Immature natural killer cell (primary cell): Measurements from ENCODE around the gene APOL6. TPM values are rescaled to one million over a fixed set of nuclear protein-coding genes. Genes with fewer than 3 reads are reported as not detected.
A peak's percentile ranks its signal among the peaks of the same experiment; 100 is the strongest.

Experiments used
- DNase-seq, 3 donors: peaks; one replicate each; pipeline ENCODE4 v3.0.0; 2022; ENCODE audit warnings: mixed read lengths in 1 of 3
- H3K27ac Mint-ChIP-seq, 6 donors: one replicate each; pipeline ENCODE4 v1.8.0; 2020; ENCODE audit warnings: mixed read lengths in 6 of 6, mild to moderate bottlenecking in 5 of 6, inconsistent platforms in 4 of 6, moderate library complexity in 3 of 6
- H3K27me3 Mint-ChIP-seq, 3 donors: one replicate each; pipeline ENCODE4 v1.8.0; 2020 to 2021; ENCODE audit warnings: low read depth in 3 of 3, mild to moderate bottlenecking in 3 of 3, mixed read lengths in 3 of 3, moderate library complexity in 3 of 3, inconsistent platforms in 1 of 3
- H3K36me3 Mint-ChIP-seq, 3 donors: one replicate each; pipeline ENCODE4 v1.8.0; 2020; ENCODE audit warnings: mixed read lengths in 3 of 3, inconsistent platforms in 2 of 3, mild to moderate bottlenecking in 2 of 3
- H3K4me1 Mint-ChIP-seq, 2 donors: one replicate each; pipeline ENCODE4 v1.8.0; 2020; ENCODE audit warnings: inconsistent platforms in 2 of 2, mild to moderate bottlenecking in 2 of 2, mixed read lengths in 2 of 2, moderate library complexity in 1 of 2
- H3K4me3 Mint-ChIP-seq, 5 donors: one replicate each; pipeline ENCODE4 v1.8.0; 2020; ENCODE audit warnings: mild to moderate bottlenecking in 5 of 5, mixed read lengths in 5 of 5, inconsistent platforms in 3 of 5, moderate library complexity in 3 of 5
- H3K9me3 Mint-ChIP-seq, 6 donors: one replicate each; pipeline ENCODE4 v1.8.0; 2020; ENCODE audit warnings: mild to moderate bottlenecking in 6 of 6, mixed read lengths in 6 of 6, inconsistent platforms in 4 of 6, moderate library complexity in 3 of 6
- polyA plus RNA-seq, 3 donors: library from polyadenylated mRNA; unstranded; fragments of 300-500 nt; fragmentation: Illumina TruSeq; gene quantifications; one replicate each; pipeline ENCODE4 v1.2.3, GENCODE V29; 2021

APOL6 gene, protein sequence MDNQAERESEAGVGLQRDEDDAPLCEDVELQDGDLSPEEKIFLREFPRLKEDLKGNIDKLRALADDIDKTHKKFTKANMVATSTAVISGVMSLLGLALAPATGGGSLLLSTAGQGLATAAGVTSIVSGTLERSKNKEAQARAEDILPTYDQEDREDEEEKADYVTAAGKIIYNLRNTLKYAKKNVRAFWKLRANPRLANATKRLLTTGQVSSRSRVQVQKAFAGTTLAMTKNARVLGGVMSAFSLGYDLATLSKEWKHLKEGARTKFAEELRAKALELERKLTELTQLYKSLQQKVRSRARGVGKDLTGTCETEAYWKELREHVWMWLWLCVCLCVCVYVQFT
- polyA plus RNA-seq, result 10 to 100 TPM; 11.9 to 45.8 (median 18.4) TPM

DNA sequence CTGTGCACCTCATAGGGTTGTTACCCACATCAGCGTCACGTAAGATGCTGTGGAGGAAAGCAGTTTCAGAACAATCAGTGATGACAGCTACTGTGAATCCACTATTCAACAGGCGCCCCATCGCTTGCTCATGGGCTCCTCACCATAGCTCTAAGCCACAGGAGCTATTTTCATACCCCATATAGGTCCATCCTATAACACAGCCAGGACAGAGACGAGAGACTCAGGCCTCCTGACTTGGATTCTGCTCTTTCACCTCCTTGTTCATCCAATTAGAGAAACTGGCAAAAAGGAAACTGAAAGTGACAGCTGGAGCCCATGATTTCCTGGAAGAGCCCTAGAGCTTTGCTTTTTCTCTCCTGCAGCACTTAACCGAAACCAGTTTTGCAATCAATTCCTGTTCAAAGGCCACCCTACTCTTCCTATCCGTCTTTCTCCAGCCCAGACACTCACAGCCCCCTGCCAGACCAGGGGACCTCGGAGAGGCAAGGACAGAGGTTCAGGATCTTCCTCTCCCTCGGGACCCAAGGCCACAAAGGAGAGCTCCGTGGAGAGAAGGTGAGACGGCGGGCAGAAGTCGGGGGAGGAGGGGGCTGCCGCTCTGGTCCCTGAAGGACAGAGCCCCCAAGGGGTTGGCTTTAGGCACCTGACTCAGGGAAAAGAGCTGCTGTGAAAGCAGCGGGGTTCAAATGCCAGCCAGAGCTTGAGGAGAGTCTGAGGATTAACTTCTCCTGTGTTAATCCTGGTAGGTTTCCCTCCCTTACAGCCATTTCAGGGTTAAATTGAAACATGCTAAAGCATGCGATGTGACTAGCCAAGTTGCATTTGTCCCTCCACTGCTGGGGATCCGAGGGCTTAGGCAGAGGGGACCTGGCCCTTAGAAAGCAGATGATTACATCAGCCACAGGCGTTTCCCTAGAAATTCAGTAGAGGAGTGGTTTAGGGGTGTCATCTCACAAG is at the start of gene APOL6:
Gene APOL6, plus strand, starts transcription at position 381 of the 960 bp plus-strand sequence. CDS start 7,980 bp downstream, outside the sequence.
- peak; percentile 79 to 83 (median 81) for DNase-seq
- Mint-ChIP-seq H3K36me3 (peaks cover 12 to 19% (median 14%) of the 10 kb centered on the region in 3 donors), H3K27ac (peak within 1 kb of the TSS; percentile 94 to 100 (median 100)), H3K9me3 (peaks cover 0 to 2% (median 0%) of the 10 kb centered on the region in 6 donors), H3K27me3 (peaks cover 4 to 20% (median 8%) of the 10 kb centered on the region in 3 donors), H3K4me3 (peak within 1 kb of the TSS; percentile 94 to 100 (median 99)), H3K4me1 (peaks cover 49 to 56% of the 10 kb centered on the region in 2 donors)

DNA sequence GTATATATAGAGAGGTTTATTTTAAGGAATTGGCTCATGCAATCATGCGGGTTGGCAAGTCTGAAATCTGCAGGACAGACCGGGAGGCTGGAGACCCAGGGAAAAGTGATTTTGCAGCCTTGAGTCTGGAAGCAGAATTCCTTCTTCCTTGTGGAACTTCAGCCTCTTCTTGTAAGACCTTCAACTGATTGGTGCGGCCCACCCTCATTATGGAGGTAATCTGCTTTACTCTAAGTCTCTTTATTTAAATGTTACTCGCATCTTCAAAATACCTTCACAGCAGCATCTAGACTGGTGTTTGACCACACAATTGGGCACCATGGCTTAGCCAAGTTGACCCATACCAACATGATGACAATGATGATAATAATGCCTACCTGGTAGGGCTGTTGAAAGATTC is 48.9 kb upstream of the APOL6 start:
- no peaks in the 10 kb centered on the region for H3K27me3 Mint-ChIP-seq
- H3K36me3 Mint-ChIP-seq, result no peaks in the 10 kb centered on the region
- no peak for DNase-seq
- no peaks in the 10 kb centered on the region for H3K9me3 Mint-ChIP-seq
- H3K27ac Mint-ChIP-seq, result no peak overlapping the region
- no peaks in the 10 kb centered on the region for H3K4me1 Mint-ChIP-seq
- no peak overlapping the region for H3K4me3 Mint-ChIP-seq

DNA sequence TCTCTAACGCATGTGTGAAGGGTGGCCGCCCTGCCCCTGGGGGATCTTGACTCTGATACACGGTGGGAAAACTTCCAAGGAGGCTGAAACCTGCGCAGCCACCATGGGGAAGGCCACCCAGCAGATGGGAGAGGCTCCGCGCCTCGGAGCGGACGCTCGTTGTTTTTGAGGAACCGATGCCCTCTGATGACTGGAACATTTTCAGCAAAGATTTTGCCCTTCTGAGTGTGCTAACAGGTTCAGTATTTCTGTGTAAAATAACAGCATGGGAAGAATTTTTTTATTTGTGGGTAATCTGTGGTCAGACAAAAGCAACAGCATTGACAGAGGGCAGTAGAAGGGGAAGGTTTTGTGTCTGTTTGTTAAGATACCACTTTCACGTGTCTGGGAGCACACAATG is 47.8 kb upstream of the APOL6 start:
- Mint-ChIP-seq H3K27ac (no peak overlapping the region), H3K4me3 (no peak overlapping the region), H3K4me1 (no peaks in the 10 kb centered on the region), H3K9me3 (no peaks in the 10 kb centered on the region), H3K27me3 (no peaks in the 10 kb centered on the region), H3K36me3 (no peaks in the 10 kb centered on the region)
- DNase-seq, result no peak

DNA sequence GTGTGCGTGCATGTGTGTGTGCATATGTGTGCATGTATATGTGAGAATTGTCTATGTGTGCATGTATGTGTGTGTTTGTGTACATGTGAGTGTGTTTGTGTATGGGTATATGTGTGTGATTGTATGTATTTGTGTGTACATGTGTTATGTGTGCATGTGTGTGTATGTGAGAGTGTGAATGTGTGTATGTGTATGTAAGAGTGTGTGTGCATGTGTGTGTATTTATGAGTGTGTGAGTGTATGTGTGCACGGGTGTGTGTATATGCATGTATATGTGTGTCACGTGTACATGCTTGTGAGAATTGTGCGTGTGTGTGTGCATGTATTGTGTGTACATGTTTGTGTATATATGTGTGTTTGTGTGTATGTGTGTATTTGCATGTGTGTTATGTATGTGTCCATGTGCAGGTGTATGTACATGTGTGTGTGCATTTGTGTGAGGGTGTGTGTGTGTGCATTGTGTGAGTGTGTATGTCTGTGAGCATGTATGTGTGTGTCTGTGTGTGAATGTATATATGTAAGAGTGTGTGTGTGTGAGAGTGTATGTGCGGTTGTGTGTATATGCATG is 47.1 kb upstream of the APOL6 start:
- no peaks in the 10 kb centered on the region for H3K36me3 Mint-ChIP-seq
- no peaks in the 10 kb centered on the region for H3K4me1 Mint-ChIP-seq
- H3K27ac Mint-ChIP-seq, result no peak overlapping the region
- no peaks in the 10 kb centered on the region for H3K27me3 Mint-ChIP-seq
- DNase-seq, result no peak
- no peaks in the 10 kb centered on the region for H3K9me3 Mint-ChIP-seq
- no peak overlapping the region for H3K4me3 Mint-ChIP-seq

DNA sequence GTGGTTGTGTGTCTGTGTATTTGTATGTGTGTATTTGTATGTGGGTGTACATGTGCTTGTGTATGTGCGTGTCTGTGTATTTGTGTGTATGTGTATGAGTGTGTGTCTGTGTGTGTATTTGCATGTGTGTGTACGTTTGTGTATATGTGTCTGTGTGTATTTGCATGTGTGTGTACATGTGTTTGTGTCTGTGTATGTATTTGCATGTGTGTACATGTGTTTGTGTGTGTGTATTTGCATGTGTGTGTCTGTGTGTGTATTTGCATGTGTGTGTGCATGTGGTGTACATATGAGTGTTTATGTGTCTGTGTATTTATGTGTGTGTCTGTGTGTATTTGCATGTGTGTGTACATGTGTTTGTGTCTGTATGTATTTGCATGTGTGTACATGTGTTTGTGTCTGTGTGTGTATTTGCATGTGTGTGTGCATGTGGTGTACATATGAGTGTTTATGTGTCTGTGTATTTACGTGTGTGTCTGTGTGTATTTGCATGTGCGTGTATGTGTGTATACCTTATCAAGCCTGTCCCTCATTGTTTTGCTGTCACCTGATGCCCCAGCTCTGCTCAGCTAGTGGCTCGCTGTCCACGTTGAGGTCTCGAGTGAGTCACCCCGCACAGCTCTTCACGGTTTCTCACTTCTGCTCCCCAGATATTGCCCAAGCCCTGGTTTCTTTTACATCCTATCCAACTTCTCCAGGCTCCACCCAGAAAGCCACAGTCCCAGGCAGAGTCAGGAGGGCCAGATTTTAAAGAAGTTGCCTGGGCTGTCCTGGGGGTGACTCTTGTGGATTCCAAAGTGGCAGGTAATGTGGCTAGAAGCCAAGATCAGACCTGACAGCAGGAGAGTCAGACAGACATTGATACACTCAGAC is 46.3 kb upstream of the APOL6 start:
- Mint-ChIP-seq H3K4me3 (no peak overlapping the region), H3K36me3 (no peaks in the 10 kb centered on the region), H3K27ac (no peak overlapping the region), H3K4me1 (no peaks in the 10 kb centered on the region), H3K9me3 (no peaks in the 10 kb centered on the region), H3K27me3 (peaks cover 0 to 2% (median 0%) of the 10 kb centered on the region in 3 donors)
- DNase-seq, result no peak

DNA sequence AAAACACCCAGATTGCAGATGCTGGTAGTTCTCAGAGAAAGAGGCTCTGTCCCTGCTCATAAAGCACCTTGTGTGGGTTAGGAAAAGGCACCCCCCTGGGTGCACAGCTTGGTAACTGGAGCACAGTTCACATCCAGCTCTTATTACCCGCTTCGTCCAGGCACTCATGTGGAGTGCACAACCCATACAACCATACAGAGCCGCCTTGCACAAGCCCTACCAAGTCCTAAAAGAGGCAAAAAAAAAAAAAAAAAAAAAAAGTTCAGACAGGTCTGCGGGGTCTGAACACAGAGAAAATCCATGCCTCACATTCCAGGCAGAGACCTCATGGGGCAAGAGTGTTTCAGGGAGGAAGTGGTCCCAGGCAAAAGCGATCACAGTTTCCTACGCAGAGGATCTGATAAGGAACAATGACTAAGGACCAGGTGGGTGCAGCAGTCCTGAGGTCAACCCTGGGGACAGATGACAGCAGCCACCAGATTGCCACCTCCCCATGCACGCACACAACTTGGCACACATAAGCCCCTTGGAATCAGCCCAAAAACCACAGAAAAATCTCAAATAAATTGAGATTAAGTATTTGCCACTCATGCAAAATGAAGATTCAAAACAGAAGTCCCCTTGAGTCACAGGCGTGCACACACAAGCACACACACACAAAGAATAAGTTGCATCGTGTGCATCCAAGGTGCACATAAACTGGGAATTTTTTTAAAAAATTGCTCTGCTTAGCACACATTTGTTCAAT is 43.5 kb upstream of the APOL6 start:
- Mint-ChIP-seq H3K4me3 (no peak overlapping the region), H3K9me3 (no peaks in the 10 kb centered on the region), H3K36me3 (no peaks in the 10 kb centered on the region), H3K27ac (no peak overlapping the region), H3K27me3 (peaks cover 0 to 7% (median 0%) of the 10 kb centered on the region in 3 donors), H3K4me1 (no peaks in the 10 kb centered on the region)
- DNase-seq, result no peak

DNA sequence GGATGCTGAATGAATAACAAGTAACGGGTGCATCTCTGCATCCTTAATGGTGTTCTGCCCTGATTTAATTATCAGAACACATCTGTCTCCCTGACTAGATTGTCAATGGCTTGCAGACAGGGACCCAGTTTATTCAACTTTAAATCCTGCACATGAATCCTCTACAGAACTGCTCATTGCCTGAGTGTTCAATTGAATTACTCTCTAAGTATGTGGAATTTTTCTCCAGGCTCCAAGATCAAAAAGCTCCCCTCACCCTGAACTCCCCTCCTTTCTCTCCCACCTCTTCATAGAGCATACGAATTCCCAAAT is 42.9 kb upstream of the APOL6 start:
- DNase-seq, result no peak
- Mint-ChIP-seq H3K9me3 (no peaks in the 10 kb centered on the region), H3K4me3 (no peak overlapping the region), H3K27ac (no peak overlapping the region), H3K36me3 (no peaks in the 10 kb centered on the region), H3K27me3 (peaks cover 0 to 7% (median 0%) of the 10 kb centered on the region in 3 donors), H3K4me1 (no peaks in the 10 kb centered on the region)

DNA sequence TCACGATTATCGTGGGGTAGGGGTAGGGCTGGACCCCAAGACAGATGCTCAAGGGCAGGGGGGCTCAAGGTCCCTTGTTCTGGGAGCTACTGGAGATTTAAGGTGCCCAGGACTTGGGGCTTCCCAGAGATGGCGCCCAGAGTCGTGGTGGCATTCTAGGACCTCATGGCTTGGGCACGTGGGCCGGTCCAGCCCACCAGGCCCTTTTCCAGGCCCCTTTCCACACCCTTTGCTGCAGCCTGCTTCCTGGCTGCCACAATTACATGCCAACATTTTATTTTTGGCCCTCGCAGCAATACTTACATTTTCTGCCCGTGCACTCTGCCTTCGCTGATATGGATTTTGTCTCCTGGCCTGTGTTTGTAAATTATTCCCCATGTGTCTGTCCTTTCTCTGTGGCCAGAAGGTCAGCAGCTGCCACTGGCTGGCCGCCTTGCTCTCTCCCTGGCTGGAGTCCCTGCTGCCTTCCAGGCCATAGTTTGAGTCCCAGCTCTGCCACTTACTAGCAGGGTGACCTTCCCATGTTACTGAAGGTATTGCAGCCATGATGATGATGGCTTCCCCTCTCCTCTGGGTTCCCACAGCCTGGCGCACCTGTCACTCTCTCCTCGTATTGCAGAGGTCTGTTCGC is 42.3 kb upstream of the APOL6 start:
- H3K27me3 Mint-ChIP-seq, result peaks cover 0 to 7% (median 1%) of the 10 kb centered on the region in 3 donors
- DNase-seq, result no peak
- no peak overlapping the region for H3K4me3 Mint-ChIP-seq
- H3K27ac Mint-ChIP-seq, result no peak overlapping the region
- H3K9me3 Mint-ChIP-seq, result no peaks in the 10 kb centered on the region
- no peaks in the 10 kb centered on the region for H3K4me1 Mint-ChIP-seq
- no peaks in the 10 kb centered on the region for H3K36me3 Mint-ChIP-seq

DNA sequence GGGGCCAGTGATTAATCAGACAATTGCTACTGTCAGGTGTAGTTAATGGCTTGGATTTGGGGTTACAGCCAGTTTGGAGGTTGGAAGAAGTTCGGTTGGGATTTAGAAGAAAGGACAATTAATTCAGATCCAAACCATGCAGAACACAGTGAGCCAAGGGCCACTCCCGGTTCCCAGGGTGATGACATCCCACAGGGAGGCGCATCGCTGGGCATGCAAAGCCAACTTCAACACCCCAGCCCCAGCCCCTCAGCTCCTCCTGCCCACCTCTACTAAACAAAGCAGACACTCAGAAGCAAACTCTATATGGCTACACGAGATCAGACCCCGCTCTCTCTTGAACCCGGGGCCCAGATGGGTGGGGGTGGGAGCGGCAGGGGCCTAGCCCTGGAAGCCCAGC is 41.3 kb upstream of the APOL6 start:
- H3K27me3 Mint-ChIP-seq, result peaks cover 0 to 7% (median 1%) of the 10 kb centered on the region in 3 donors
- peaks cover 0 to 5% of the 10 kb centered on the region in 2 donors for H3K4me1 Mint-ChIP-seq
- no peak overlapping the region for H3K27ac Mint-ChIP-seq
- H3K36me3 Mint-ChIP-seq, result no peaks in the 10 kb centered on the region
- H3K4me3 Mint-ChIP-seq, result no peak overlapping the region
- DNase-seq, result no peak
- H3K9me3 Mint-ChIP-seq, result no peaks in the 10 kb centered on the region

DNA sequence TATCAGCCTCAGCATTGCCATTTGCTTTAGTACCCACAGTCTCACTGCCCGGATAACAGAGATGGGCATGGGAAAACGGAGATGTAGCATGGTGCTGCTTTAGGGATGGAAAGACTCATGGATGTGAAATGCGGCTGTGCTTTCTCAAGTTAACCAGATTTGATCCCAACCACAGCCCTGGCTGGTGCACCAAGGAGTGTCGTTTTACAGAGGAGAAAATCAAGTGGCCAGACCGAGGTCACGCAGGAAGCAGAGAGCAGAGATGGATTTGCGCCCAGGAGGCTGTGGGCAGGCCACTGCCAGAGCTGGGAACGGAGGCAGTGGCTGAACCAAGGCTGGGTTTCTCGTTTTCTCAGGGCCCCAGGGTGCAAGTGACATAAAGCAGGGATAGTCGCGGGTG is 40.2 kb upstream of the APOL6 start:
- Mint-ChIP-seq H3K4me1 (peaks cover 0 to 7% of the 10 kb centered on the region in 2 donors), H3K9me3 (no peaks in the 10 kb centered on the region), H3K4me3 (no peak overlapping the region), H3K36me3 (no peaks in the 10 kb centered on the region), H3K27me3 (peaks cover 0 to 10% (median 3%) of the 10 kb centered on the region in 3 donors), H3K27ac (no peak overlapping the region)
- no peak for DNase-seq

DNA sequence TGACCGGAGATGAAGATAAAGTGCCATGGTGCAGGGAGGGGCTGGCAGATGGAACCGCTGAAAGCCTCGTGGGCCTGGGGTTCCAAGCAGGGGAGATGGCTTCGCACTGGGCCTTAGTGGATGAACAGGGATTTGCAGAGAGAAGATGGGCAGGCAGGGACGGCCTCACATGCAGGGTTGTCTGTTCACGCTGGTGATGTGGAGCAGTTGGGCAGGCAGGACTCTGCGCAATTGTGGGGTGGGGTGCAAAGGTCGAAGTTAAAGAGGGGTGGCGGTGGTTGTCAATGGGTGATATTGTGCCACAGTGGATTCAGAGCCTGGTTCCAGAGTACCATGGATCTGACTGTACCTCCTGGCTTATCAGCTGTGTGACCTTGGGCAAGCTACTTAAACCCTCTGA is 39.0 kb upstream of the APOL6 start:
- Mint-ChIP-seq H3K4me1 (peaks cover 0 to 7% of the 10 kb centered on the region in 2 donors), H3K4me3 (no peak overlapping the region), H3K9me3 (no peaks in the 10 kb centered on the region), H3K27me3 (peaks cover 0 to 10% (median 3%) of the 10 kb centered on the region in 3 donors), H3K36me3 (no peaks in the 10 kb centered on the region), H3K27ac (no peak overlapping the region)
- DNase-seq, result no peak

DNA sequence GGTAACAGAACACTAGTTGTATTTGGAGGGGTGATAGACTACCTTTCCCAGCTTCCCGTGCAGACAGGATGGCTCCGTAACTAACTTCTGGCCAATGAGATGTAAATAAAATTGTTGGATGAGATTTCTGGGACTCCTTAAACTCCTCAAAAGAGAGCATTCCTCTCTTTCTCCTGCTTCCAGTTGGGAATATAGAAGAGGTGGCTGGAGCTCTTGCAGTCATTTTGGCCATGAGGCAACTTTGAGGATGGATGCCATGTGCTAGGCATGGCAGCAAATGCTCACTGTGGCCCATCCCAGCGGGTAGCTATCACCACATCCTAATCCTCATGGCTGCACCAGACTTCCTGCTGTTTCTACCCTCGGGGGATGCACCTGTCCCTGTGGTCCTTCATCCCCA is 38.5 kb upstream of the APOL6 start:
- H3K4me1 Mint-ChIP-seq, result peaks cover 0 to 7% of the 10 kb centered on the region in 2 donors
- no peak overlapping the region for H3K27ac Mint-ChIP-seq
- H3K4me3 Mint-ChIP-seq, result no peak overlapping the region
- H3K27me3 Mint-ChIP-seq, result peaks cover 0 to 10% (median 3%) of the 10 kb centered on the region in 3 donors
- no peaks in the 10 kb centered on the region for H3K36me3 Mint-ChIP-seq
- H3K9me3 Mint-ChIP-seq, result no peaks in the 10 kb centered on the region
- DNase-seq, result no peak
